Measurements from ENCODE around the gene PROS1.

DNA sequence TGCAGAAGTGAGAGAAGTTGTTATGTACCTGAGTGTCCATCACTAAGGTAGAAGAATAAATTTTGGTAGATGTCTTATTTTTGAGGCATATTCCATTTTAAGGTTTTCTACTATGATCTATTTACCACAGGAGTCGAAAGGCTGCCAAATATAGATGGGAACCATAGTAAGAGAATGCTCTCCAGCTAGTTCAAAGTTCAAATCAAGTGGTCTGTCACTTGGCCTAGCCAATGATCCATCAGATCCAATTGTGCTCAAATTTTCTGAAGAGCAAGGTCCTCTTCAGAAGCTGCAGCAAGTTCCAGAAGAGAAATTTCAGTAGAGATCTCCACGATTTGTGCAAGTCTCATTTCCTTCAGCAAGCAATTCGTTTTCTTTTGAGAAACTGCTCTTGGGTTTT is 10.9 kb downstream of the PROS1 start:
- no peak for TF ChIP-seq POLR2A (IDR thresholded peaks at IDR 0.05)
- TF ChIP-seq, protein P1, sequence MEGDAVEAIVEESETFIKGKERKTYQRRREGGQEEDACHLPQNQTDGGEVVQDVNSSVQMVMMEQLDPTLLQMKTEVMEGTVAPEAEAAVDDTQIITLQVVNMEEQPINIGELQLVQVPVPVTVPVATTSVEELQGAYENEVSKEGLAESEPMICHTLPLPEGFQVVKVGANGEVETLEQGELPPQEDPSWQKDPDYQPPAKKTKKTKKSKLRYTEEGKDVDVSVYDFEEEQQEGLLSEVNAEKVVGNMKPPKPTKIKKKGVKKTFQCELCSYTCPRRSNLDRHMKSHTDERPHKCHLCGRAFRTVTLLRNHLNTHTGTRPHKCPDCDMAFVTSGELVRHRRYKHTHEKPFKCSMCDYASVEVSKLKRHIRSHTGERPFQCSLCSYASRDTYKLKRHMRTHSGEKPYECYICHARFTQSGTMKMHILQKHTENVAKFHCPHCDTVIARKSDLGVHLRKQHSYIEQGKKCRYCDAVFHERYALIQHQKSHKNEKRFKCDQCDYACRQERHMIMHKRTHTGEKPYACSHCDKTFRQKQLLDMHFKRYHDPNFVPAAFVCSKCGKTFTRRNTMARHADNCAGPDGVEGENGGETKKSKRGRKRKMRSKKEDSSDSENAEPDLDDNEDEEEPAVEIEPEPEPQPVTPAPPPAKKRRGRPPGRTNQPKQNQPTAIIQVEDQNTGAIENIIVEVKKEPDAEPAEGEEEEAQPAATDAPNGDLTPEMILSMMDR (IDR thresholded peaks at IDR 0.05), result no peak
